ENCODE results near the gene SNORC. TPM values are rescaled to one million over a fixed set of nuclear protein-coding genes. Genes with fewer than 3 reads are reported as not detected.

Gene SNORC
- total and polyA plus RNA-seq, 2 of the 13 experiments (the other 11 are each of a cell fraction or from before 2014, with no cell fraction given) = 59.1 to 86.1 TPM

DNA sequence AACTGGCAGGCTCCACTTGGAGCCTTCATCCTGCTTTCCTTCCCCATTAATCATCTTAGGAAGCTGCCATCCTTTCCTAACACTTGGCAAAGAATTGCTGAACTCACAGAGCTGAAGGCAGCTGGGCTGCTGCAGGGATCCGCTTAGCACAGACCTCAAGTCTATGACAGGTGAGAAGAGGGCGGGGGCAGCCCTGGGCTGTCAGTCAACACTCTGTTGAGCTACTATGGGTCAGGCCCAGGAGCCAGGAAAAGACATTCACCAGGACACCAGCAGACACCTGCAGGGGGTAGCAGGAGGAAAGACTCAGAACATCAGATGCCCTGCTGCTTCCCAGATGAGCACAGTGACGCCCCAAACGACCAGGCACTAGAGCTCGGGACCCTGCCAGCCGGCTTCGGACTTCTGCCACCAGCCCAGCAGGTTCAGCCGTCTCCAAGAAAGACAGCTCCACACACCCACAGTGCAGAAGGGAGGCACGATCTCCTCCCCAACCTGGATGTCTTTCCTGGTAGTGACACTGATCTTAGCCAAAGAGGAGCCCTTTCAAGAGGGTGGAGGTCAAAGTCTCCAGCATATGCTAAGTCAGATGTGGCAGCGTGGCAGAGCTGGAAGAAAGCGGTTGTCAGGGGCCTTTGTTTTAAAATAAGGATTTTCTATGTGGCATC lies 55.2 kb downstream of the SNORC start (continued):
- TF ChIP-seq, protein P1, sequence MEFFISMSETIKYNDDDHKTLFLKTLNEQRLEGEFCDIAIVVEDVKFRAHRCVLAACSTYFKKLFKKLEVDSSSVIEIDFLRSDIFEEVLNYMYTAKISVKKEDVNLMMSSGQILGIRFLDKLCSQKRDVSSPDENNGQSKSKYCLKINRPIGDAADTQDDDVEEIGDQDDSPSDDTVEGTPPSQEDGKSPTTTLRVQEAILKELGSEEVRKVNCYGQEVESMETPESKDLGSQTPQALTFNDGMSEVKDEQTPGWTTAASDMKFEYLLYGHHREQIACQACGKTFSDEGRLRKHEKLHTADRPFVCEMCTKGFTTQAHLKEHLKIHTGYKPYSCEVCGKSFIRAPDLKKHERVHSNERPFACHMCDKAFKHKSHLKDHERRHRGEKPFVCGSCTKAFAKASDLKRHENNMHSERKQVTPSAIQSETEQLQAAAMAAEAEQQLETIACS (CRISPR knock-in tag; IDR thresholded peaks at IDR 0.05) = no peak
- TF ChIP-seq MTA1 (CRISPR knock-in tag; IDR thresholded peaks at IDR 0.05; ENCODE audit: borderline replicate concordance) (no peak), KLF6 (CRISPR knock-in tag; IDR thresholded peaks at IDR 0.05) (no peak)

- Histone ChIP-seq H3K9me3 (ENCODE audit: low read length) (no peaks in the 10 kb centered on the region), H3K4me1 (ENCODE audit: insufficient read depth, low read length) (no peaks in the 10 kb centered on the region), H2AFZ (ENCODE audit: low read length) (no peak overlapping the region), H3K9ac (ENCODE audit: insufficient read depth, low read depth, low read length) (no peak overlapping the region), H3K27ac (ENCODE audit: extremely low read length, insufficient read depth, low read length) (no peak overlapping the region), H3K27me3 (ENCODE audit: control insufficient read depth in 1 of 2, insufficient read depth in 2 of 2, low read length in 2 of 2) (no peaks in the 10 kb centered on the region), H3K4me3 (replicated peaks in 1 of 3; ENCODE audit: insufficient read depth in 1 of 3, low read depth in 2 of 3, low read length in 3 of 3) (no peak overlapping the region), H3K79me2 (ENCODE audit: insufficient read depth, low read length) (no peaks in the 10 kb centered on the region), H4K20me1 (ENCODE audit: insufficient read depth, low read length) (no peaks in the 10 kb centered on the region), H3K4me2 (ENCODE audit: low read depth, low read length) (no peak overlapping the region), H3K36me3 (replicated peaks in 1 of 2; ENCODE audit: control insufficient read depth in 1 of 2, insufficient read depth in 2 of 2, low read length in 2 of 2) (peaks cover 3 to 24% of the 10 kb centered on the region in 2 experiments; a peak in 4 of 5 replicates)
- intact Hi-C loops (cut with micrococcal nuclease; ENCODE audit: unreplicated experiment) (no loop called here), in situ Hi-C loops (cut with HindIII; ENCODE audit: extremely low pct_ligation_motif_present, low pct_unique_long_range_greater_than_20kb) (no loop called here)
- DNase-seq (ENCODE audit: low spot score) = no peak
- CTCF ChIA-PET (ENCODE audit: low intra/inter-chr PET ratio, low total read pairs) = no interaction called here
- no TSS peak for BruUV-seq (replicated peaks)
- 93% methylated on average over 11 of the region's 11 CpGs for WGBS (ENCODE audit: low lambda C conversion rate)
- TF ChIP-seq ATF4 (CRISPR knock-in tag; IDR thresholded peaks at IDR 0.05) (no peak), FOSL2 (CRISPR knock-in tag; IDR thresholded peaks at IDR 0.05) (no peak), ZSCAN30 (CRISPR knock-in tag; IDR thresholded peaks at IDR 0.05) (no peak), ZNF691 (CRISPR knock-in tag; IDR thresholded peaks at IDR 0.05; ENCODE audit: borderline replicate concordance, low read depth) (no peak), ZNF878 (CRISPR knock-in tag; IDR thresholded peaks at IDR 0.05) (no peak), ZNF552 (CRISPR knock-in tag; IDR thresholded peaks at IDR 0.05; ENCODE audit: borderline replicate concordance) (no peak), SMAD1 (CRISPR knock-in tag; IDR thresholded peaks at IDR 0.05; ENCODE audit: borderline replicate concordance, low read depth) (no peak), RBFOX2 (IDR thresholded peaks at IDR 0.05; ENCODE audit: low read depth, low read length) (no peak), NR2C2 (CRISPR knock-in tag; IDR thresholded peaks at IDR 0.05; ENCODE audit: borderline replicate concordance) (no peak)
- TF ChIP-seq, protein P2, sequence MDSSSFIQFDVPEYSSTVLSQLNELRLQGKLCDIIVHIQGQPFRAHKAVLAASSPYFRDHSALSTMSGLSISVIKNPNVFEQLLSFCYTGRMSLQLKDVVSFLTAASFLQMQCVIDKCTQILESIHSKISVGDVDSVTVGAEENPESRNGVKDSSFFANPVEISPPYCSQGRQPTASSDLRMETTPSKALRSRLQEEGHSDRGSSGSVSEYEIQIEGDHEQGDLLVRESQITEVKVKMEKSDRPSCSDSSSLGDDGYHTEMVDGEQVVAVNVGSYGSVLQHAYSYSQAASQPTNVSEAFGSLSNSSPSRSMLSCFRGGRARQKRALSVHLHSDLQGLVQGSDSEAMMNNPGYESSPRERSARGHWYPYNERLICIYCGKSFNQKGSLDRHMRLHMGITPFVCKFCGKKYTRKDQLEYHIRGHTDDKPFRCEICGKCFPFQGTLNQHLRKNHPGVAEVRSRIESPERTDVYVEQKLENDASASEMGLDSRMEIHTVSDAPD (CRISPR knock-in tag; IDR thresholded peaks at IDR 0.05) = no peak
- TF ChIP-seq, protein P3, sequence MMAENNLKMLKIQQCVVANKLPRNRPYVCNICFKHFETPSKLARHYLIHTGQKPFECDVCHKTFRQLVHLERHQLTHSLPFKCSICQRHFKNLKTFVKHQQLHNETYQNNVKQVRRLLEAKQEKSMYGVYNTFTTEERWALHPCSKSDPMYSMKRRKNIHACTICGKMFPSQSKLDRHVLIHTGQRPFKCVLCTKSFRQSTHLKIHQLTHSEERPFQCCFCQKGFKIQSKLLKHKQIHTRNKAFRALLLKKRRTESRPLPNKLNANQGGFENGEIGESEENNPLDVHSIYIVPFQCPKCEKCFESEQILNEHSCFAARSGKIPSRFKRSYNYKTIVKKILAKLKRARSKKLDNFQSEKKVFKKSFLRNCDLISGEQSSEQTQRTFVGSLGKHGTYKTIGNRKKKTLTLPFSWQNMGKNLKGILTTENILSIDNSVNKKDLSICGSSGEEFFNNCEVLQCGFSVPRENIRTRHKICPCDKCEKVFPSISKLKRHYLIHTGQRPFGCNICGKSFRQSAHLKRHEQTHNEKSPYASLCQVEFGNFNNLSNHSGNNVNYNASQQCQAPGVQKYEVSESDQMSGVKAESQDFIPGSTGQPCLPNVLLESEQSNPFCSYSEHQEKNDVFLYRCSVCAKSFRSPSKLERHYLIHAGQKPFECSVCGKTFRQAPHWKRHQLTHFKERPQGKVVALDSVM (CRISPR knock-in tag; IDR thresholded peaks at IDR 0.05) = no peak
- FAIRE-seq = no peak
- no peak for ATAC-seq
- POLR2A ChIA-PET = no interaction called here
Observed at GRCh38 chr2:232925821-232926156, 55.7 kb downstream of the SNORC start.
